OCI-LY1 (cell line): ENCODE data around the gene RNGTT.

Source experiments
- H2AFZ ChIP-seq: fragments of 200-600 bp; sonication (generic), shearing (Covaris generic); 2 replicates; pipeline ENCODE4 v1.6.0; 2014; ENCODE audit warnings: antibody characterized with exemption, mild to moderate bottlenecking, low read length
- H3F3A ChIP-seq: fragments of 200-600 bp; sonication (generic), shearing (Covaris generic); 2 replicates; pipeline ENCODE4 v1.6.0; 2014; ENCODE audit warnings: mild to moderate bottlenecking, antibody characterized with exemption, low read length, moderate library complexity; ENCODE audit not compliant: insufficient read depth
- H3K27ac ChIP-seq: fragments of 200-600 bp; sonication (generic); 2 replicates; pipeline ENCODE4 v1.5.1; 2014; ENCODE audit warnings: low read length, mixed run types, mild to moderate bottlenecking, low read depth; ENCODE audit not compliant: poor library complexity, severe bottlenecking
- H3K27me3 ChIP-seq: fragments of 200-600 bp; sonication (generic); 2 replicates; pipeline ENCODE4 v1.6.0; 2014; ENCODE audit warnings: antibody characterized with exemption, mild to moderate bottlenecking, low read length, moderate library complexity; ENCODE audit not compliant: insufficient read depth
- H3K36me3 ChIP-seq: fragments of 200-600 bp; sonication (generic); 2 replicates; pipeline ENCODE4 v1.6.1; 2014; ENCODE audit warnings: mild to moderate bottlenecking, antibody characterized with exemption, low read length, moderate library complexity, mixed read lengths; ENCODE audit not compliant: insufficient read depth
- H3K4me1 ChIP-seq: fragments of 200-600 bp; sonication (generic); 2 replicates; pipeline ENCODE4 v1.5.1; 2014; ENCODE audit warnings: mild to moderate bottlenecking, low read length, moderate library complexity; ENCODE audit not compliant: insufficient read depth, severe bottlenecking
- H3K4me2 ChIP-seq: fragments of 200-600 bp; sonication (generic), shearing (Covaris generic); 2 replicates; pipeline ENCODE4 v1.6.1; 2014; ENCODE audit warnings: low read length
- H3K4me3 ChIP-seq: fragments of 200-600 bp; sonication (generic); 2 replicates; pipeline ENCODE4 v1.5.1; 2014; ENCODE audit warnings: low read length, low read depth, mild to moderate bottlenecking, mixed read lengths; ENCODE audit not compliant: poor library complexity, severe bottlenecking
- H3K79me2 ChIP-seq: fragments of 200-600 bp; shearing (Covaris generic); 2 replicates; pipeline ENCODE4 v1.6.1; 2016; ENCODE audit warnings: mixed run types, low read length, mixed read lengths; ENCODE audit not compliant: insufficient read depth
- H3K9ac ChIP-seq: fragments of 200-600 bp; sonication (generic), shearing (Covaris generic); 2 replicates; pipeline ENCODE4 v1.6.1; 2014; ENCODE audit warnings: mild to moderate bottlenecking, low read length, mixed read lengths
- H3K9me2 ChIP-seq: fragments of 200-600 bp; sonication (generic), shearing (Covaris generic); 2 replicates; pipeline ENCODE4 v1.6.1; 2014; ENCODE audit warnings: low read depth, mild to moderate bottlenecking, low read length, mixed read lengths
- H3K9me3 ChIP-seq: fragments of 200-600 bp; shearing (Covaris generic); 2 replicates; pipeline ENCODE4 v1.6.1; 2014; ENCODE audit warnings: low read length, mixed read lengths
- H4K20me1 ChIP-seq: fragments of 200-600 bp; sonication (generic), shearing (Covaris generic); 2 replicates; pipeline ENCODE4 v1.6.0; 2016; ENCODE audit warnings: mild to moderate bottlenecking, low read length; ENCODE audit not compliant: insufficient read depth
- CTCF ChIP-seq: fragments of 200-600 bp; sonication (generic), shearing (Covaris generic); IDR thresholded peaks from 2 replicates; pipeline ENCODE4 v1.5.1; 2017; ENCODE audit warnings: mild to moderate bottlenecking, antibody characterized with exemption, low read length, moderate library complexity, mixed read lengths
- EZH2 ChIP-seq: fragments of 200-600 bp; sonication (generic), shearing (Covaris generic); IDR thresholded peaks from 2 replicates; pipeline ENCODE4 v1.8.0; 2017; ENCODE audit warnings: borderline replicate concordance, mixed run types, mild to moderate bottlenecking, antibody characterized with exemption, low read length, moderate library complexity, mixed read lengths

The RNGTT gene

GRCh38 chr6:88741939-88742338 is 221.5 kb downstream of the RNGTT start:
- Histone ChIP-seq H3K9me2 (no peaks in the 10 kb centered on the region), H3K9me3 (no peaks in the 10 kb centered on the region), H4K20me1 (no peaks in the 10 kb centered on the region), H3K79me2 (no peaks in the 10 kb centered on the region), H2AFZ (no peak overlapping the region), H3K4me1 (no peaks in the 10 kb centered on the region), H3K36me3 (peaks cover 5% of the 10 kb centered on the region; the same call in 1 of the 2 replicates), H3K27ac (no peak overlapping the region), H3K9ac (no peak overlapping the region), H3K27me3 (no peaks in the 10 kb centered on the region), H3K4me3 (no peak overlapping the region), H3K4me2 (no peak overlapping the region), H3F3A (no peaks in the 10 kb centered on the region)
- TF ChIP-seq EZH2 (no peak), CTCF (no peak)

- Histone ChIP-seq H3K79me2 (no peaks in the 10 kb centered on the region), H3F3A (no peaks in the 10 kb centered on the region), H3K4me1 (no peaks in the 10 kb centered on the region), H3K4me3 (no peak overlapping the region), H3K27me3 (no peaks in the 10 kb centered on the region), H2AFZ (no peak overlapping the region), H3K9ac (no peak overlapping the region), H4K20me1 (no peaks in the 10 kb centered on the region), H3K9me2 (no peaks in the 10 kb centered on the region), H3K9me3 (no peaks in the 10 kb centered on the region), H3K36me3 (peaks cover 10% of the 10 kb centered on the region; the same call in 1 of the 2 replicates), H3K27ac (no peak overlapping the region), H3K4me2 (no peak overlapping the region)
- TF ChIP-seq CTCF (no peak), EZH2 (no peak)
These were observed 222.3 kb downstream of the RNGTT start for GRCh38 chr6:88741071-88741470.

GRCh38 chr6:88734544-88734943 is 228.9 kb downstream of the RNGTT start:
- H3K9me3 ChIP-seq, result no peaks in the 10 kb centered on the region

More at GRCh38 chr6:88734544-88734943, 228.9 kb downstream of the RNGTT start:
- Histone ChIP-seq H3K36me3 (peaks cover 11% of the 10 kb centered on the region), H3F3A (0 out of 2 replicates have a peak, but pooled peaks cover 3% of the 10 kb centered on the region), H3K4me3 (no peak overlapping the region), H3K4me1 (no peaks in the 10 kb centered on the region), H3K9ac (no peak overlapping the region), H3K27ac (no peak overlapping the region), H4K20me1 (no peaks in the 10 kb centered on the region), H3K9me2 (no peaks in the 10 kb centered on the region), H3K27me3 (no peaks in the 10 kb centered on the region), H3K79me2 (no peaks in the 10 kb centered on the region), H3K4me2 (no peak overlapping the region), H2AFZ (no peak overlapping the region)
- no peak for TF ChIP-seq EZH2
- TF ChIP-seq CTCF, result no peak
